Measurements from ENCODE around the gene GFRA4.

The GFRA4 gene

GRCh38 chr20:3699037-3699436, 35.8 kb upstream of the GFRA4 start:
- no peak overlapping the region for H3K4me2 ChIP-seq (ENCODE audit: low read depth, low read length)
- no peaks in the 10 kb centered on the region for H3K79me2 ChIP-seq (ENCODE audit: low read length)
- H3K9me3 ChIP-seq (replicated peaks; ENCODE audit: insufficient read depth, low read length) = no peaks in the 10 kb centered on the region
- H3K4me3 ChIP-seq (ENCODE audit: low read length) = no peak overlapping the region
- H3K4me1 ChIP-seq (ENCODE audit: low read length) = no peaks in the 10 kb centered on the region
- no peaks in the 10 kb centered on the region for H3K9me2 ChIP-seq (replicated peaks; ENCODE audit: insufficient read depth, low read length)
- H2AFZ ChIP-seq (ENCODE audit: low read length) = no peak overlapping the region
- no peaks in the 10 kb centered on the region for H3F3A ChIP-seq (ENCODE audit: insufficient read depth, low read length)
- no peak for DNase-seq
- H3K27me3 ChIP-seq (replicated peaks; ENCODE audit: insufficient read depth, low read length) = peaks cover 27% of the 10 kb centered on the region
- no peaks in the 10 kb centered on the region for H4K20me1 ChIP-seq (ENCODE audit: insufficient read depth, low read length)
- no peak overlapping the region for H3K27ac ChIP-seq (ENCODE audit: low read length)
- no peak overlapping the region for H3K9ac ChIP-seq (ENCODE audit: low read length)
- no peaks in the 10 kb centered on the region for H3K36me3 ChIP-seq (replicated peaks; ENCODE audit: insufficient read depth, low read length)
- no peak for TF ChIP-seq CTCF (IDR thresholded peaks at IDR 0.05; ENCODE audit: low read length)
- TF ChIP-seq EZH2 (optimal IDR thresholded peaks at IDR 0.05; ENCODE audit: low read depth, low read length) = no peak
- TF ChIP-seq EZH2phosphoT487 (IDR thresholded peaks at IDR 0.05; ENCODE audit: low read length) = no peak

GRCh38 chr20:3698591-3699001, 35.4 kb upstream of the GFRA4 start:
- H4K20me1 ChIP-seq (ENCODE audit: insufficient read depth, low read length) = no peaks in the 10 kb centered on the region

GRCh38 chr20:3697588-3698305, 34.5 kb upstream of the GFRA4 start:
- no peak for DNase-seq
- no peak overlapping the region for H3K4me2 ChIP-seq (ENCODE audit: low read depth, low read length)
- H3K9me2 ChIP-seq (replicated peaks; ENCODE audit: insufficient read depth, low read length) = no peaks in the 10 kb centered on the region
- no peaks in the 10 kb centered on the region for H3K79me2 ChIP-seq (ENCODE audit: low read length)
- H3K4me1 ChIP-seq (ENCODE audit: low read length) = no peaks in the 10 kb centered on the region
- no peak for TF ChIP-seq CTCF (IDR thresholded peaks at IDR 0.05; ENCODE audit: low read length)
- TF ChIP-seq EZH2phosphoT487 (IDR thresholded peaks at IDR 0.05; ENCODE audit: low read length) = no peak
- no peak for TF ChIP-seq EZH2 (optimal IDR thresholded peaks at IDR 0.05; ENCODE audit: low read depth, low read length)
- H3K27ac ChIP-seq (ENCODE audit: low read length) = no peak overlapping the region
- no peak overlapping the region for H3K9ac ChIP-seq (ENCODE audit: low read length)
- H3K27me3 ChIP-seq (replicated peaks; ENCODE audit: insufficient read depth, low read length) = peaks cover 27% of the 10 kb centered on the region
- H3K4me3 ChIP-seq (ENCODE audit: low read length) = no peak overlapping the region
- H4K20me1 ChIP-seq (ENCODE audit: insufficient read depth, low read length) = no peaks in the 10 kb centered on the region
- no peaks in the 10 kb centered on the region for H3K9me3 ChIP-seq (replicated peaks; ENCODE audit: insufficient read depth, low read length)
- H3K36me3 ChIP-seq (replicated peaks; ENCODE audit: insufficient read depth, low read length) = no peaks in the 10 kb centered on the region
- no peaks in the 10 kb centered on the region for H3F3A ChIP-seq (ENCODE audit: insufficient read depth, low read length)
- H2AFZ ChIP-seq (ENCODE audit: low read length) = no peak overlapping the region

More at GRCh38 chr20:3698591-3699001, 35.4 kb upstream of the GFRA4 start:
- Histone ChIP-seq H3K4me2 (ENCODE audit: low read depth, low read length) (no peak overlapping the region), H3K9me2 (replicated peaks; ENCODE audit: insufficient read depth, low read length) (no peaks in the 10 kb centered on the region), H3K4me1 (ENCODE audit: low read length) (no peaks in the 10 kb centered on the region), H3K27ac (ENCODE audit: low read length) (no peak overlapping the region), H3F3A (ENCODE audit: insufficient read depth, low read length) (no peaks in the 10 kb centered on the region), H2AFZ (ENCODE audit: low read length) (no peak overlapping the region), H3K27me3 (replicated peaks; ENCODE audit: insufficient read depth, low read length) (peaks cover 27% of the 10 kb centered on the region), H3K36me3 (replicated peaks; ENCODE audit: insufficient read depth, low read length) (no peaks in the 10 kb centered on the region), H3K79me2 (ENCODE audit: low read length) (no peaks in the 10 kb centered on the region), H3K4me3 (ENCODE audit: low read length) (no peak overlapping the region), H3K9me3 (replicated peaks; ENCODE audit: insufficient read depth, low read length) (no peaks in the 10 kb centered on the region), H3K9ac (ENCODE audit: low read length) (no peak overlapping the region)
- no peak for TF ChIP-seq EZH2phosphoT487 (IDR thresholded peaks at IDR 0.05; ENCODE audit: low read length)
- no peak for TF ChIP-seq CTCF (IDR thresholded peaks at IDR 0.05; ENCODE audit: low read length)
- TF ChIP-seq EZH2 (optimal IDR thresholded peaks at IDR 0.05; ENCODE audit: low read depth, low read length) = no peak
- no peak for DNase-seq

Measured in MM.1S (cell line).